ENCODE measurements around the gene VTI1A.

Gene VTI1A

DNA sequence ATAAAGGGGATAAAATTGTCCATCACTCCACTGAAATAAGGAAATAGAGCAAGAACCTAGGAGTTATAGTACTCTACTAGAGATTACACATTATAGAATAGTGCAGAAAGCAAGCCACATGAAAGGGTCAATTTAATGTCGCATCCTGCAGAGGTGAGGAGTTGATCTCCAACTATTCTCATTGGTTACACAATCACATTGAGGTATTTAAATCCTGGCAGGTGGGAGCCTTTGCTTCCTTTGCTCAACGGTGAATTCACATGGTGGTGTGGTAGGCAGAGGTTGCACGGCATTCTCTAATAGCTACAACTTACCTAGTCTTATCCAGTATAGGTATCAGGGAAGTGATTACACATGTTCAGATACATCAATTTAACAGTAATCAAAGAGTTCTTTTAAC, 304.6 kb downstream of the VTI1A start:
- TF ChIP-seq EZH2phosphoT487 (IDR thresholded peaks at IDR 0.05; ENCODE audit: low read length), result no peak
- TF ChIP-seq, protein P1, sequence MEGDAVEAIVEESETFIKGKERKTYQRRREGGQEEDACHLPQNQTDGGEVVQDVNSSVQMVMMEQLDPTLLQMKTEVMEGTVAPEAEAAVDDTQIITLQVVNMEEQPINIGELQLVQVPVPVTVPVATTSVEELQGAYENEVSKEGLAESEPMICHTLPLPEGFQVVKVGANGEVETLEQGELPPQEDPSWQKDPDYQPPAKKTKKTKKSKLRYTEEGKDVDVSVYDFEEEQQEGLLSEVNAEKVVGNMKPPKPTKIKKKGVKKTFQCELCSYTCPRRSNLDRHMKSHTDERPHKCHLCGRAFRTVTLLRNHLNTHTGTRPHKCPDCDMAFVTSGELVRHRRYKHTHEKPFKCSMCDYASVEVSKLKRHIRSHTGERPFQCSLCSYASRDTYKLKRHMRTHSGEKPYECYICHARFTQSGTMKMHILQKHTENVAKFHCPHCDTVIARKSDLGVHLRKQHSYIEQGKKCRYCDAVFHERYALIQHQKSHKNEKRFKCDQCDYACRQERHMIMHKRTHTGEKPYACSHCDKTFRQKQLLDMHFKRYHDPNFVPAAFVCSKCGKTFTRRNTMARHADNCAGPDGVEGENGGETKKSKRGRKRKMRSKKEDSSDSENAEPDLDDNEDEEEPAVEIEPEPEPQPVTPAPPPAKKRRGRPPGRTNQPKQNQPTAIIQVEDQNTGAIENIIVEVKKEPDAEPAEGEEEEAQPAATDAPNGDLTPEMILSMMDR (IDR thresholded peaks at IDR 0.05; ENCODE audit: low read length), result no peak
- no peak for TF ChIP-seq EZH2 (optimal IDR thresholded peaks at IDR 0.05; ENCODE audit: low read depth, low read length)

DNA sequence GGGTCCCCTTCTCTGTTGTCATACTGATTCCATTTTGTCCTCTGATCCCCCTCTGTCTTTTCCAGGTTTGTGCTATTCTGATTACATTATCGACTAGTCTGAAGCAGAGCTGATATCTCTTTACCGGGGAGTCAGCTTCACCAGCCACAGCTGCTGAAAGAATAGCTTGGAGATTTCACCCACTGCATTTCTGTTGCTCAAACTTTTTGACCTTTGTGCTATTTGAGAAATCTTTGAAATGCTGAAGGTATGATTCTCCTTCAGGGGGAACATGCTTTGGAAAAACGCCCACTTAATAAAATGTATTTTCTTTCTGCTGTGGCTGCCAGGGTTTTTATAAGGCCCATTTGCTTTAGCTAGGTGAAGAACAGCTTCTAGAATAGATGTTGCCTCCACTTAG, 305.3 kb downstream of the VTI1A start:
- Histone ChIP-seq H3K4me3 (ENCODE audit: low read length) (no peak overlapping the region), H3K4me2 (ENCODE audit: low read depth, low read length) (no peak overlapping the region), H3K27ac (ENCODE audit: low read length) (no peak overlapping the region), H3K27me3 (replicated peaks; ENCODE audit: insufficient read depth, low read length) (no peaks in the 10 kb centered on the region), H3K79me2 (ENCODE audit: low read length) (no peaks in the 10 kb centered on the region), H3F3A (ENCODE audit: insufficient read depth, low read length) (no peaks in the 10 kb centered on the region), H3K9me2 (replicated peaks; ENCODE audit: insufficient read depth, low read length) (no peaks in the 10 kb centered on the region), H4K20me1 (ENCODE audit: insufficient read depth, low read length) (no peaks in the 10 kb centered on the region), H2AFZ (ENCODE audit: low read length) (no peak overlapping the region), H3K9ac (ENCODE audit: low read length) (no peak overlapping the region), H3K4me1 (ENCODE audit: low read length) (no peaks in the 10 kb centered on the region), H3K36me3 (replicated peaks; ENCODE audit: insufficient read depth, low read length) (no peaks in the 10 kb centered on the region), H3K9me3 (replicated peaks; ENCODE audit: insufficient read depth, low read length) (no peaks in the 10 kb centered on the region)
- no peak for DNase-seq
- TF ChIP-seq EZH2 (optimal IDR thresholded peaks at IDR 0.05; ENCODE audit: low read depth, low read length), result no peak

More for the DNA sequence above, 304.6 kb downstream of the VTI1A start:
- no peaks in the 10 kb centered on the region for H3K79me2 ChIP-seq (ENCODE audit: low read length)
- H3K4me1 ChIP-seq (ENCODE audit: low read length), result no peaks in the 10 kb centered on the region
- H3F3A ChIP-seq (ENCODE audit: insufficient read depth, low read length), result no peaks in the 10 kb centered on the region
- no peak overlapping the region for H3K27ac ChIP-seq (ENCODE audit: low read length)
- no peak for DNase-seq
- no peaks in the 10 kb centered on the region for H3K9me3 ChIP-seq (replicated peaks; ENCODE audit: insufficient read depth, low read length)
- H3K9me2 ChIP-seq (replicated peaks; ENCODE audit: insufficient read depth, low read length), result no peaks in the 10 kb centered on the region
- no peak overlapping the region for H3K4me2 ChIP-seq (ENCODE audit: low read depth, low read length)
- no peak overlapping the region for H3K4me3 ChIP-seq (ENCODE audit: low read length)
- no peak overlapping the region for H2AFZ ChIP-seq (ENCODE audit: low read length)
- no peaks in the 10 kb centered on the region for H4K20me1 ChIP-seq (ENCODE audit: insufficient read depth, low read length)
- no peak overlapping the region for H3K9ac ChIP-seq (ENCODE audit: low read length)
- H3K36me3 ChIP-seq (replicated peaks; ENCODE audit: insufficient read depth, low read length), result no peaks in the 10 kb centered on the region
- no peaks in the 10 kb centered on the region for H3K27me3 ChIP-seq (replicated peaks; ENCODE audit: insufficient read depth, low read length)

DNA sequence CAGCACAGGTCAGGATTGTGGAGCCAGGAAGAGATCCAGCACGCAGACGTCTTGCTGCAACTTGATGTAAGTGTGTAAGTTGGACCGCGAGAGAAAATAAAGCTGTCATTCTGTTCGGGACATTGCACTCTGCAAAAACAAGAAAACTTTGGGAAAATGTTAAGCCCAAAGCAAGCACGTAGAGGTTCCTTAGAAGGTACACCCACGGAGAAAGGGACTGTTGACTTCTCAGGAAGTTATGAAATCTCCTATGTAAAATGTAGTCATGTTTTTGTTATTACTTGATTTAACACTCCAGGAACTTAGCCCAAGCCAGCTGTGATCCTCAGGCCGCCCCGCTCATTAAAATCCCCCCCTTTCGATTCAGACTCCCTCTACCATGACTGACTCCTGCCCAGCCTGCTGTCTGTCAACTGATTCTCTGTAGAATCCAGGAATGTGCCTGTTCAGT, 307.0 kb downstream of the VTI1A start:
- no peak overlapping the region for H3K27ac ChIP-seq (ENCODE audit: low read length)
- no peak overlapping the region for H3K4me3 ChIP-seq (ENCODE audit: low read length)
- no peaks in the 10 kb centered on the region for H3K9me2 ChIP-seq (replicated peaks; ENCODE audit: insufficient read depth, low read length)
- TF ChIP-seq, protein P1 (IDR thresholded peaks at IDR 0.05; ENCODE audit: low read length), result no peak
- TF ChIP-seq EZH2 (optimal IDR thresholded peaks at IDR 0.05; ENCODE audit: low read depth, low read length) (no peak), EZH2phosphoT487 (IDR thresholded peaks at IDR 0.05; ENCODE audit: low read length) (no peak)
- no peaks in the 10 kb centered on the region for H3K36me3 ChIP-seq (replicated peaks; ENCODE audit: insufficient read depth, low read length)
- H4K20me1 ChIP-seq (ENCODE audit: insufficient read depth, low read length), result no peaks in the 10 kb centered on the region
- H3K79me2 ChIP-seq (ENCODE audit: low read length), result no peaks in the 10 kb centered on the region
- no peak overlapping the region for H3K9ac ChIP-seq (ENCODE audit: low read length)
- DNase-seq, result no peak
- no peak overlapping the region for H3K4me2 ChIP-seq (ENCODE audit: low read depth, low read length)
- H3K4me1 ChIP-seq (ENCODE audit: low read length), result no peaks in the 10 kb centered on the region
- no peaks in the 10 kb centered on the region for H3K27me3 ChIP-seq (replicated peaks; ENCODE audit: insufficient read depth, low read length)
- no peaks in the 10 kb centered on the region for H3K9me3 ChIP-seq (replicated peaks; ENCODE audit: insufficient read depth, low read length)
- H3F3A ChIP-seq (ENCODE audit: insufficient read depth, low read length), result no peaks in the 10 kb centered on the region
- H2AFZ ChIP-seq (ENCODE audit: low read length), result no peak overlapping the region

DNA sequence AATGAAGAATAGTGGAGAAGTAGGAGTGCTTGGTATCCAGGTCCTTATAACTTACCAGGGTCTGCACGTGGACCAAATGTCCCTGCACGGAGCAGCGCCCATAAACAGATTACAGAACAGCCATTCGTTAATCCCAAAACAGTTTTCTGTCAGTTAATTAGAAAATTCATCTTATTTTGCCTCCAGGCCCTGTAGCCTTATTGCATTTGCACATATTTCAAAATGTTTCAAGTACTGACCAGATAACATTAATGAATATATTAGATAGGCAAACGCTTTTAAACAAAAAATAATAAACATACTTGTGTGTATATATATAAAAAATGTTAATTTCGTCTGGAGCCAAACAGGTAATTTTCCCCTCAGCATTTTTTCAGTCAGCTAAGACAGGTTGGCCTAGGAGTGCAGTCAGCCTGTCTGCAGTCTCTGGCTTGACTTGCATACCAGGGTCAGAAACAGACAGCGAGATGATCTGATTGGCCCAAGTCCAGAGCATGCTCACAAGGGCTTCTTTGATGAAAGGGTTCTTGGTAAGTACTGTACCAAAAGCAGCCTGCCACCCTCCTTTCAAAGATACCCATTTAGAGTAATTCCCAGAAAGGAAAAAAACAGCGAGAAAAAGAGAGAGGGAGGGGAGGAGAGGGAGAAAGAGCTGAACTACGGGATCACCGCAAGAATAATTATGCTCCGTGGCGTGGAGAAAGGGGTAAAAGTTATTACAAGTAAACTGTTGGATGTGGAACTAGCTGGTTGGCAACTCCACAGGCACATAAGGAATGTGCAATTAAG, 308.6 kb downstream of the VTI1A start:
- TF ChIP-seq EZH2phosphoT487 (IDR thresholded peaks at IDR 0.05; ENCODE audit: low read length) (no peak), EZH2 (optimal IDR thresholded peaks at IDR 0.05; ENCODE audit: low read depth, low read length) (no peak)
- TF ChIP-seq, protein P1 (IDR thresholded peaks at IDR 0.05; ENCODE audit: low read length), result no peak
- no peaks in the 10 kb centered on the region for H3K9me3 ChIP-seq (replicated peaks; ENCODE audit: insufficient read depth, low read length)
- H2AFZ ChIP-seq (ENCODE audit: low read length), result no peak overlapping the region
- no peak overlapping the region for H3K4me2 ChIP-seq (ENCODE audit: low read depth, low read length)
- H3K27me3 ChIP-seq (replicated peaks; ENCODE audit: insufficient read depth, low read length), result no peaks in the 10 kb centered on the region
- H3K36me3 ChIP-seq (replicated peaks; ENCODE audit: insufficient read depth, low read length), result no peaks in the 10 kb centered on the region
- H3F3A ChIP-seq (ENCODE audit: insufficient read depth, low read length), result no peaks in the 10 kb centered on the region
- no peak overlapping the region for H3K27ac ChIP-seq (ENCODE audit: low read length)
- no peak overlapping the region for H3K4me3 ChIP-seq (ENCODE audit: low read length)
- H3K9ac ChIP-seq (ENCODE audit: low read length), result no peak overlapping the region
- no peaks in the 10 kb centered on the region for H3K4me1 ChIP-seq (ENCODE audit: low read length)
- no peaks in the 10 kb centered on the region for H3K79me2 ChIP-seq (ENCODE audit: low read length)
- H3K9me2 ChIP-seq (replicated peaks; ENCODE audit: insufficient read depth, low read length), result no peaks in the 10 kb centered on the region
- no peaks in the 10 kb centered on the region for H4K20me1 ChIP-seq (ENCODE audit: insufficient read depth, low read length)
- no peak for DNase-seq
